Measurements from ENCODE around the gene FAM186B.

The FAM186B gene

GRCh38 chr12:49646331-49646830 is 40.9 kb upstream of the FAM186B start:
- no peaks in the 10 kb centered on the region for H3K9me3 ChIP-seq (ENCODE audit: control insufficient read depth, low read length)
- H3K4me1 ChIP-seq (ENCODE audit: control insufficient read depth, insufficient read depth, low read length, poor library complexity, severe bottlenecking), result peaks cover 7% of the 10 kb centered on the region
- no peak for DNase-seq
- H3K27ac ChIP-seq (ENCODE audit: insufficient read depth, low read length, poor library complexity, severe bottlenecking), result no peak overlapping the region
- H3K4me3 ChIP-seq (ENCODE audit: insufficient read depth, low read depth, low read length, poor library complexity, severe bottlenecking), result no peak overlapping the region
- no peaks in the 10 kb centered on the region for H3K27me3 ChIP-seq (replicated peaks; ENCODE audit: control insufficient read depth, insufficient read depth, low read length, poor library complexity, severe bottlenecking)
- H3K36me3 ChIP-seq (ENCODE audit: control insufficient read depth, insufficient read depth, low read length), result peaks cover 47% of the 10 kb centered on the region

GRCh38 chr12:49645146-49646039 is 40.0 kb upstream of the FAM186B start:
- no peak for DNase-seq
- H3K36me3 ChIP-seq (ENCODE audit: control insufficient read depth, insufficient read depth, low read length), result peaks cover 38% of the 10 kb centered on the region
- H3K9me3 ChIP-seq (ENCODE audit: control insufficient read depth, low read length), result no peaks in the 10 kb centered on the region
- no peak overlapping the region for H3K4me3 ChIP-seq (ENCODE audit: insufficient read depth, low read depth, low read length, poor library complexity, severe bottlenecking)
- peaks cover 7% of the 10 kb centered on the region for H3K4me1 ChIP-seq (ENCODE audit: control insufficient read depth, insufficient read depth, low read length, poor library complexity, severe bottlenecking)
- H3K27ac ChIP-seq (ENCODE audit: insufficient read depth, low read length, poor library complexity, severe bottlenecking), result peak overlapping the region; percentile 6
- no peaks in the 10 kb centered on the region for H3K27me3 ChIP-seq (replicated peaks; ENCODE audit: control insufficient read depth, insufficient read depth, low read length, poor library complexity, severe bottlenecking)

GRCh38 chr12:49644620-49644994 is 39.2 kb upstream of the FAM186B start:
- H3K36me3 ChIP-seq (ENCODE audit: control insufficient read depth, insufficient read depth, low read length), result peaks cover 36% of the 10 kb centered on the region
- H3K27ac ChIP-seq (ENCODE audit: insufficient read depth, low read length, poor library complexity, severe bottlenecking), result peak overlapping the region; percentile 3
- no peaks in the 10 kb centered on the region for H3K9me3 ChIP-seq (ENCODE audit: control insufficient read depth, low read length)
- peaks cover 7% of the 10 kb centered on the region for H3K4me1 ChIP-seq (ENCODE audit: control insufficient read depth, insufficient read depth, low read length, poor library complexity, severe bottlenecking)
- no peak overlapping the region for H3K4me3 ChIP-seq (ENCODE audit: insufficient read depth, low read depth, low read length, poor library complexity, severe bottlenecking)
- peak; percentile 64 to 76 (median 68) for DNase-seq
- H3K27me3 ChIP-seq (replicated peaks; ENCODE audit: control insufficient read depth, insufficient read depth, low read length, poor library complexity, severe bottlenecking), result no peaks in the 10 kb centered on the region

- no peaks in the 10 kb centered on the region for H3K9me3 ChIP-seq (ENCODE audit: control insufficient read depth, low read length)
- peaks cover 31% of the 10 kb centered on the region for H3K36me3 ChIP-seq (ENCODE audit: control insufficient read depth, insufficient read depth, low read length)
- no peaks in the 10 kb centered on the region for H3K27me3 ChIP-seq (replicated peaks; ENCODE audit: control insufficient read depth, insufficient read depth, low read length, poor library complexity, severe bottlenecking)
- no peak overlapping the region for H3K4me3 ChIP-seq (ENCODE audit: insufficient read depth, low read depth, low read length, poor library complexity, severe bottlenecking)
- H3K4me1 ChIP-seq (ENCODE audit: control insufficient read depth, insufficient read depth, low read length, poor library complexity, severe bottlenecking), result peaks cover 7% of the 10 kb centered on the region
- no peak overlapping the region for H3K27ac ChIP-seq (ENCODE audit: insufficient read depth, low read length, poor library complexity, severe bottlenecking)
- no peak for DNase-seq
These were observed 38.7 kb upstream of the FAM186B start for GRCh38 chr12:49643961-49644619.

- H3K27me3 ChIP-seq (replicated peaks; ENCODE audit: control insufficient read depth, insufficient read depth, low read length, poor library complexity, severe bottlenecking), result no peaks in the 10 kb centered on the region
- no peaks in the 10 kb centered on the region for H3K9me3 ChIP-seq (ENCODE audit: control insufficient read depth, low read length)
- H3K36me3 ChIP-seq (ENCODE audit: control insufficient read depth, insufficient read depth, low read length), result peaks cover 26% of the 10 kb centered on the region
- no peak overlapping the region for H3K4me3 ChIP-seq (ENCODE audit: insufficient read depth, low read depth, low read length, poor library complexity, severe bottlenecking)
- no peak for DNase-seq
- H3K4me1 ChIP-seq (ENCODE audit: control insufficient read depth, insufficient read depth, low read length, poor library complexity, severe bottlenecking), result peaks cover 7% of the 10 kb centered on the region
- no peak overlapping the region for H3K27ac ChIP-seq (ENCODE audit: insufficient read depth, low read length, poor library complexity, severe bottlenecking)
These were observed 37.7 kb upstream of the FAM186B start for GRCh38 chr12:49643135-49643534.

- H3K36me3 ChIP-seq (ENCODE audit: control insufficient read depth, insufficient read depth, low read length), result peaks cover 22% of the 10 kb centered on the region
- H3K27ac ChIP-seq (ENCODE audit: insufficient read depth, low read length, poor library complexity, severe bottlenecking), result no peak overlapping the region
- no peaks in the 10 kb centered on the region for H3K27me3 ChIP-seq (replicated peaks; ENCODE audit: control insufficient read depth, insufficient read depth, low read length, poor library complexity, severe bottlenecking)
- no peak overlapping the region for H3K4me3 ChIP-seq (ENCODE audit: insufficient read depth, low read depth, low read length, poor library complexity, severe bottlenecking)
- H3K9me3 ChIP-seq (ENCODE audit: control insufficient read depth, low read length), result no peaks in the 10 kb centered on the region
- H3K4me1 ChIP-seq (ENCODE audit: control insufficient read depth, insufficient read depth, low read length, poor library complexity, severe bottlenecking), result peaks cover 7% of the 10 kb centered on the region
- DNase-seq, result no peak
These were observed 36.9 kb upstream of the FAM186B start for GRCh38 chr12:49642370-49642802.

GRCh38 chr12:49641748-49642369 is 36.4 kb upstream of the FAM186B start:
- no peak for DNase-seq
- Histone ChIP-seq H3K4me1 (ENCODE audit: control insufficient read depth, insufficient read depth, low read length, poor library complexity, severe bottlenecking) (peaks cover 7% of the 10 kb centered on the region), H3K9me3 (ENCODE audit: control insufficient read depth, low read length) (no peaks in the 10 kb centered on the region), H3K36me3 (ENCODE audit: control insufficient read depth, insufficient read depth, low read length) (peaks cover 17% of the 10 kb centered on the region), H3K4me3 (ENCODE audit: insufficient read depth, low read depth, low read length, poor library complexity, severe bottlenecking) (no peak overlapping the region), H3K27ac (ENCODE audit: insufficient read depth, low read length, poor library complexity, severe bottlenecking) (no peak overlapping the region), H3K27me3 (replicated peaks; ENCODE audit: control insufficient read depth, insufficient read depth, low read length, poor library complexity, severe bottlenecking) (no peaks in the 10 kb centered on the region)

GRCh38 chr12:49636979-49637755 is 31.7 kb upstream of the FAM186B start:
- H3K4me1 ChIP-seq (ENCODE audit: control insufficient read depth, insufficient read depth, low read length, poor library complexity, severe bottlenecking), result no peaks in the 10 kb centered on the region
- no peak overlapping the region for H3K4me3 ChIP-seq (ENCODE audit: insufficient read depth, low read depth, low read length, poor library complexity, severe bottlenecking)
- H3K27me3 ChIP-seq (replicated peaks; ENCODE audit: control insufficient read depth, insufficient read depth, low read length, poor library complexity, severe bottlenecking), result no peaks in the 10 kb centered on the region
- H3K36me3 ChIP-seq (ENCODE audit: control insufficient read depth, insufficient read depth, low read length), result no peaks in the 10 kb centered on the region
- H3K27ac ChIP-seq (ENCODE audit: insufficient read depth, low read length, poor library complexity, severe bottlenecking), result no peak overlapping the region
- H3K9me3 ChIP-seq (ENCODE audit: control insufficient read depth, low read length), result no peaks in the 10 kb centered on the region
- peak; percentile 17 to 34 (median 19) for DNase-seq

GRCh38 chr12:49636574-49636973 is 31.1 kb upstream of the FAM186B start:
- Histone ChIP-seq H3K4me1 (ENCODE audit: control insufficient read depth, insufficient read depth, low read length, poor library complexity, severe bottlenecking) (no peaks in the 10 kb centered on the region), H3K36me3 (ENCODE audit: control insufficient read depth, insufficient read depth, low read length) (no peaks in the 10 kb centered on the region), H3K4me3 (ENCODE audit: insufficient read depth, low read depth, low read length, poor library complexity, severe bottlenecking) (no peak overlapping the region), H3K27me3 (replicated peaks; ENCODE audit: control insufficient read depth, insufficient read depth, low read length, poor library complexity, severe bottlenecking) (no peaks in the 10 kb centered on the region), H3K9me3 (ENCODE audit: control insufficient read depth, low read length) (no peaks in the 10 kb centered on the region), H3K27ac (ENCODE audit: insufficient read depth, low read length, poor library complexity, severe bottlenecking) (no peak overlapping the region)
- no peak for DNase-seq

All from effector memory CD4-positive, alpha-beta T cell (primary cell).